ENCODE measurements around the gene ZNF587.
"Not testable (repeated sequence)": the region's sequence is repeated elsewhere in the genome, so short reads cannot be mapped to it uniquely, and the experiment has no call there.

ZNF587 gene

DNA sequence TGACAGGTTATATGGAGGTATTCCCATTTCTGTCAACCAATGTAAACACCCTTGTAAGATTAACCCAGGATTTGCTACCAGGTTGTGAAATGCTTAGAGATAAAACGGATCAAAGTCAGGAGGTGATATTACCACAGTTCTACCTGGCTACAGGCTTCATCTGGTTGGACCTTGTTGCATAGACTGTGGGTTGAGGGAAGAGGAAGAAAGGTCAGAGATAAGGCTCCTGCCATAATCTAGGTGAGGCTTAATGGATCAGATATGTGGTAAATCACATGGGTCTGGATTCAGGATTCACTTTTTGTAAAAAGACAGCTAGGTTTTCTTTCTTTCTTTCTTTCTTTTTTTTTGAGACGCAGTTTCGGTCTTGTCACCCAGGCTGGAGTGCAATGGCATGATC lies 28.2 kb upstream of the ZNF587 start:
- in situ Hi-C loops (cut with MboI; ENCODE audit: low sequenced_read_pairs) = not testable (repeated sequence)

DNA sequence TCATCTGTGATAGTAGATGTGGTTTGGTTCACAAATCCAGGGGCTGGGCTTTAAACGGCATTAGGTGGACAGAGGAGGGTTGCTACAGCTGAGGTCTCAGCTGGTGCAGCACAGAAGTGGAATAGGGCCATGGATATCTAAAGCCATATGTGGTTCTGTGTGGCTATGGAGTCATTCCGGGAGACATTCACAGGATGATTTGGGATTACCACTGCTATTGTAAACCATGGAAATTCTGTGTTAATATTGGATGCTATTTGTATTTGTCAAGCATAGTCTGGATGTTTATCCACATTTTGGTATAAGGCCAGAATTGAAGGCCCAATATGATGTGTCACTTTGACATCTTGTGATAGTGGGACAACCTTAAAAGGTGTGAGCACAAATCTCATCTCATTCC lies 26.5 kb upstream of the ZNF587 start:
- in situ Hi-C loops (cut with MboI; ENCODE audit: low sequenced_read_pairs) = not testable (repeated sequence)

DNA sequence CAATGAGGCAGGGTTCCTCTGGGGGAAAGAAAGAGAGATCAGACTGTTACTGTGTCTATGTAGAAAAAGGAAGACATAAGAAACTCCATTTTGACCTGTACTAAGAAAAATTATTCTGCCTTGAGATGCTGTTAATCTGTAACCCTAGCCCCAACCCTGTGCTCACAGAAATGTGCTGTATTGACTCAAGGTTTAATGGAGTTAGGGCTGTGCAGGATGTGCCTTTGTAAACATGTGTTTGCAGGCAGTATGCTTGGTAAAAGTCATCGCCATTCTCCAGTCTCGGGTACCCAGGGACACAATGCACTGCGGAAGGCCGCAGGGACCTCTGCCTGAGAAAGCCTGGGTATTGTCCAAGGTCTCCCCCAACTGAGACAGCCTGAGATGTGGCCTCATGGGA lies 26.1 kb upstream of the ZNF587 start:
- in situ Hi-C loops (cut with MboI; ENCODE audit: low sequenced_read_pairs) = not testable (repeated sequence)

DNA sequence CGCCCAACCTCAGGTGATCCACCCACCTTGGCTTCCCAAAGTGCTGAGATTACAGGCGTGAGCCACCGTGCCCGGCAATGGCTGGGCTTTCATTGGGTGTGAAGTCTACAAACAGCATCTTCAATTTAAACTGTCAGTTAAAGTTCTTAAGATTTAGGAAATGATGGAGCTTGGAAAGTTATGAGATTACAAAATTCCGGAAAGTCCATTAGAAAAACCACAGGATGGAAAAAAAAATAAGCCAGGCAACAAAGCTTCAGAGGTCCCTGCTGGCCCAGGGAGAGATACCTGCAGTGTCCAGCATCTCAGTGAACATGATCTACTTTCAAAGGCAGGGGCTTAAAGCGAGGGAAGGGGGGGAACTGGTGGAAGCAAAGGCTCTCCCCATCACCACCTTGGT lies 24.1 kb upstream of the ZNF587 start:
- in situ Hi-C loops (cut with MboI; ENCODE audit: low sequenced_read_pairs) = no loop called here

DNA sequence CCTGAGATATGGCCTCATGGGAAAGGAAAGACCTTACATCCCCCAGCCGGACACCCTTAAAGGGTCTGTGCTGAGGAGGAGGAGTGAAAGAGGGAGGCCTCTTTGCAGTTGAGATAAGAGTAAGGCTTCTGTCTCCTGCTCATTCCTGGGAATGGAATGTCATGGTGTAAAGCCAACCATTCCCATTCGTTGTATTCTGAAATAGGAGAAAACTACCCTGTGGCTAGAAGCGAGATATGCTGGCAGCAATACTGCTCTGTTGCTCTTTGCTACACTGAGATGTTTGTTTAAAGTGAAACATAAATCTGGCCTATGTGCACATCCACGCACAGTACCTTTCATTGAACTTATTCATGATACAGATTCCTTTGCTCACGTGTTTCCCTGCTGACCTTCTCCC lies 20.3 kb upstream of the ZNF587 start:
- in situ Hi-C loops (cut with MboI; ENCODE audit: low sequenced_read_pairs) = no loop called here

DNA sequence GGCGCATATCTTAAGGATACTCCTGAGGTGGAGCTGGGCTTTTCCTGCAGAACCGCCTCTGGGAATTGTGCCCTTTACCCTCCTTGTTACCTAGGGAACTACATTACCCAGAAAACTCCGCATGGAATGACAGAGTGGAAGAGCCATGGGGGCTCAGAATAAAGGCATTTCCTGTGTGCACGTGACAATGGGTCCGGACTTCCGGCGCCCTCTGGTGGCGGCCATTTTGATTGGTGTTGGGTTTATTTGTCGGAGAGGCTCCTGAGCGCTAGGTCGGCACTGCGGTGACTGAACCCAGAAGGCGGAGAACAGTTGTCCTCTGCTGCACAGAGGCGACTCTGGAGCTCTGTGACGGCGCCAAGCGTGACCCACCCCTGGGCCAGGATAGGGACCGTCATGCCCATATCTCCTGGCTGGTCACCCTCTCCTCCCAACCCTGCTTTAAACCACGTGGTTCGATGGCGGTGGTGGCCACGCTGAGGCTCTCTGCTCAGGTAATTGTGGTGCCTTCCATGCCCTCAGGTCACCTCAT lies 19.5 kb upstream of the ZNF587 start, which contains the start of gene ZNF587B:
ZNF587B (plus strand) TSS at position 229 of the 532 bp plus-strand sequence; CDS start at position 459, 230 bp downstream.
- in situ Hi-C loops (cut with MboI; ENCODE audit: low sequenced_read_pairs) = no loop called here

DNA sequence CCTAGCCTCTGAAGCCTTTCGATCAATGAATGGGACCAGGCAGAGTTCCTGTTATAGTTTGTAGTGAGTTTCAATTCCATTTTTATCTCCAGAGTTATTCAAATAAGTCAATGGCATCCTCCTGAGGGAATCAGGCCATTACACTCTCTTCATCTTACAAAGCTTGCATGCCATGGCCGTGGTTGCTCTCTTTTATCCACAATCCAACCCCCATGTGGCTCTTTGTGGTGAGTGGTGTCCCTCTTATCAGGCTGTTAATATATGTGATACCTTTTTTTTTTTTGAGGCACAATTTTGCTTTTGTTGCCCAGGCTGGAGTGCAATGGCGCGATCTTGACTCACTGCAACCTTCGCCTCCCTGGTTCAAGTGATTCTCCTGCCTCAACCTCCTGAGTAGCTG lies 12.7 kb upstream of the ZNF587 start:
- in situ Hi-C loops (cut with MboI; ENCODE audit: low sequenced_read_pairs) = not testable (repeated sequence)

DNA sequence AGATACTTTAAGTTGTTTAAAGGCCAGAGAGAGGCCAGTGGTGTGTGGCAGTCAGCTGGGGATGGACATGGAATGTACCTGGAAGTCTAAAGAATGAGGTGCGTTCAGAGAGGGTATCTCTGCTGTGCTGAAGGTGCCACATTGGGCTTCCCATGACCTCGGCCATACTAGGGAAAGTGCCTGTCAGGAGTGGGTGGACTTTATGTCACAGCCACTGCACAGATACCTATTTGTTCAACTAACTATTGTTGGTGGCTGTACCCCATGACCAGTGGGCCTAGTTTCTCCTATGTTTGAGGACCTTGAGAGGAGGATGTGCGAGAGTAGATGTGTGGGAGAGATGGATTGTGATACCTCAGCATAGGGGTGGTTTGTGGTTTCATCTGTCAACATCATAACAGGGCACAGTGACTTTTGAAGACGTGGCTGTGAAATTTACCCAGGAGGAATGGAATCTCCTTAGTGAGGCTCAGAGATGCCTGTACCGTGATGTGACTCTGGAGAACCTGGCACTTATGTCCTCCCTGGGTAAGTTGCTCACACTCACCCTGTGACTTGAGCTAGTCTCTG lies 11.0 kb upstream of the ZNF587 start:
- in situ Hi-C loops (cut with MboI; ENCODE audit: low sequenced_read_pairs) = not testable (repeated sequence)

DNA sequence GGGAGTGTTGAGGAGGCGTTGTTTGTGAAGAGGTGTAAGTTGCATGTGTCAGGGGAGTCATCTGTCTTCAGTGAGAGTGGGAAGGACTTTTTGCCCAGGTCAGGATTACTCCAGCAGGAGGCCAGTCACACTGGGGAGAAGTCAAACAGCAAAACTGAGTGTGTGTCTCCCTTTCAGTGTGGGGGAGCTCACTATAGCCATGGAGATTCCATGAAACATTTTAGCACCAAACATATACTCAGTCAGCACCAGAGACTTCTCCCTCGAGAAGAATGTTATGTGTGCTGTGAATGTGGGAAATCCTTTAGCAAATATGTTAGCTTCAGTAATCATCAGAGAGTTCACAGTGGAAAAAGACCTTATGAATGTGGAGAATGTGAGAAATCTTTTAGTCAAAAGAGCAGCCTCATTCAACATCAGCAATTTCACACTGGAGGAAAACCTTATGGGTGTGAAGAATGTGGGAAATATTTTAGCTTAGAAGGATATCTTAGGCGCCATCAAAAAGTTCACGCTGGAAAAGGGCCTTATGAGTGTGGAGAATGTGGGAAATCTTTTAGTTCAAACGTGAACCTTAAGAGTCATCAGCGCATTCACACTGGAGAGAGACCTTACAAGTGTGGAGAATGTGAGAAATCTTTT lies 8.4 kb upstream of the ZNF587 start:
- in situ Hi-C loops (cut with MboI; ENCODE audit: low sequenced_read_pairs) = no loop called here

DNA sequence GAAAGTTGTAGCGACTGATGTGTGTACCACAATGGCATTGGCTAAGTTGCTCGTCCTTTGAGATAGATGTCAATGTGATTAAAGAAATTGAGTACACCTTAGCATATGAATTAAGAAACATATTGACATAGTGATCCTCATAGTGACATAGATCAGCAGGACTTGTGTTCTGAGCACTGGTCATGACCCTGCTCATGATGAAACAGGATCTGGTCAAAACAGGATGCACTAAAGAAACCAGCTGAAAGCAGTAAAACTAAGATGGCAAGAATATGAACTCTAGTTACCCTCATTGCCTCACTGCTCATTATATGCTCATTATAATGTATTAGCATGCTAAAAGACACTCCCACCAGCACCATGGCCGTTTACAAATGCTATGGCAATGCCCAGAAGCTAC lies 2.5 kb upstream of the ZNF587 start:
- in situ Hi-C loops (cut with MboI; ENCODE audit: low sequenced_read_pairs) = not testable (repeated sequence)

DNA sequence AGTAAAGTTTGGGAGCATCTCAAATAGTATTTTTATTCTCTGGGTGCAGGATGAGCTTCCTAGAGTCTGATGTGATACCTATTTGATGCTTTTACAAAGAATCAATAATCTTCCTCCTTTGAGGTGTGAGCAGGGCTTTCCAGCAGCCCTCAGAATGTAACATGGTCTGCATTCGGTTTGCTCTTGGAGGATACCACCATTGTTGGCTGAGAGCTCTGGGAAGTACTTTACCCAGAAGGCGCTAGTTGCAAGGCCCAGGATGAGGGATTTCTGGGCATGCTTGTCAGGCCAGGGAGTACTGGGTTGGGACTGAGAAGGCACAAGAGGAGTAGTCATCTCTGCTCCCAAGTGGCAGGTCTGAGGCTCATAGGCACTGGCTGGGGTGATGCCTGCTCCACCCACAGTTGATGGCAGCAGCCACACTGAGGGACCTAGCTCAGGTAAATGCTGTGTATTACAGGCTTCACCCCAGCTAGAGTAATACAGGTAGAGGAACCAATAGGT lies 445 bp upstream of the ZNF587 start:
- in situ Hi-C loops (cut with MboI; ENCODE audit: low sequenced_read_pairs) = not testable (repeated sequence)

DNA sequence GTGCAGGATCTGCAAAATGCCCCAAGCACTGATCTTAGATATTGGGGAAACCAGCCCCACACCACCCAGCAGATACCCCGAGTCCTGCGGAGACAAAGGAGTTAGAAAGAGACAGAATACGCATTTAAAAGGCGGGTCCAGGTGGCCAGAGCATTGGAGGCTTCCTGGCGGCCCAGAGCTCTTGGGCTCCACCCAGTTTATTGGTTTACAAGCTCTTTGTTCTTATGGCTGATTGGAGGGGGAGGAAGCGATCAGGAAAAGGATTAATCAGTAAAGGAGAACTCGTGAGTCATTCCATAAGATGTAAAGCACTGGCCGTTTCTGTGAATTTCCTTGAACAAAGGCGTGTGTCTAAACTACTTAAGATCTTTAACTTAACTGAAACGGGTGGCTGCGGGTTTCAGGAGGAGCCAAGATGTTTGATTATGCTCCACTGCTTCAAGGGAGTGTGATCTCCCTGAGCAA lies 926 bp downstream of the ZNF587 start:
- in situ Hi-C loops (cut with MboI; ENCODE audit: low sequenced_read_pairs) = no loop called here

DNA sequence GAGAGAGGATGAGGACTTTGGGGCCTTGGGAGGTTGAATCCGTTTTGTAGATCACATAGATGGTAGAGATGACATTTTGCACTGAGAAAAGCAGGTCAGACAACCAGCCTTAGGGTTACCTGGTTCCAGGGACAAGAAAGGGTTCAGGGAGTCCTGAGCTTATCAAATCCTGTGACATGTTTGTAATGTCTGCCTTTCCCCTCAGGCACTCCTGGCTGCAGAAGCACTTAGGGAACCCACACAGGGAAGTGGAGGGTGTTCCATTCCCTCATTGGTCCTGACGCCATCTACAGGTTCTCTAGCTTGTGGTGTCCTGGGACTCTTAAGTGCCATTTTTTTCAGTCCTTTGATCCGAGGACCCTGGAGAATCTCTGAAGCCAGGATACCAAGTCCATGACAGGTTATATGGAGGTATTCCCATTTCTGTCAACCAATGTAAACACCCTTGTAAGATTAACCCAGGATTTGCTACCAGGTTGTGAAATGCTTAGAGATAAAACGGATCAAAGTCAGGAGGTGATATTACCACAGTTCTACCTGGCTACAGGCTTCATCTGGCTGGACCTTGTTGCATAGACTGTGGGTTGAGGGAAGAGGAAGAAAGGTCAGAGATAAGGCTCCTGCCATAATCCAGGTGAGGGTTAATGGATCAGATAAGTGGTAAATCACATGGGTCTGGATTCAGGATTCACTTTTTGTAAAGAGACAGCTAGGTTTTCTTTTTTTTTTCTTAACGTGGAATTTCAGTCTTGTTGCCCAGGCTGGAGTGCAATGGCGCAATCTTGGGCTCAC lies 2.3 kb downstream of the ZNF587 start:
- in situ Hi-C loops (cut with MboI; ENCODE audit: low sequenced_read_pairs) = not testable (repeated sequence)

DNA sequence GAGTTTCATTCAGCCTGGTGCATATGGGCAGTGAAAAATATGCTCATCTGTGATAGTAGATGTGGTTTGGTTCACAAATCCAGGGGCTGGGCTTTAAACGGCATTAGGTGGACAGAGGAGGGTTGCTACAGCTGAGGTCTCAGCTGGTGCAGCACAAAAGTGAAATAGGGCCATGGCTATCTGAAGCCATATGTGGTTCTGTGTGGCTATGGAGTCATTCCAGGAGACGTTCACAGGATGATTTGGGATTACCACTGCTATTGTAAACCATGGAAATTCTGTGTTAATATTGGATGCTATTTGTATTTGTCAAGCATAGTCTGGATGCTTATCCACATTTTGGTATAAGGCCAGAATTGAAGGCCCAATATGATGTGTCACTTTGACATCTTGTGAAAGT lies 4.5 kb downstream of the ZNF587 start:
- in situ Hi-C loops (cut with MboI; ENCODE audit: low sequenced_read_pairs) = not testable (repeated sequence)

DNA sequence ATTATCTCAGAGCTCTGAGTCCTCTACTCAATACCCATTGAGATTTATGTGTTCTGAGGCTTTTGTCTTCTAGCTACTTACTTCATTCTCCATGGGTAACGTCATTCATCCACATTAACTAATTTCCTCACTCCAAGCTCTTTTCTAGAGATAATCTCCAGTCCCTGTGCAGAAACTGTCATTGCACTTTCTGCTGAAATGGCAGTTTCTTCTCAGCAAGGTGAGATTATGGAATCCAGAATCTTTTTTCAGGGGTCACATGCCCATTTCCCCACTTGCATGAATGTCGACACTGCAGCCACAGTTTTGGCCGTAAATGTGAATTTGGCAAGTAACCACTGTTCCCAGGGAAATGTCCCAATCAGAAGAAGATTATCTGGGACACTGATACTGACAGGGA lies 12.7 kb downstream of the ZNF587 start:
- in situ Hi-C loops (cut with MboI; ENCODE audit: low sequenced_read_pairs) = not testable (repeated sequence)

DNA sequence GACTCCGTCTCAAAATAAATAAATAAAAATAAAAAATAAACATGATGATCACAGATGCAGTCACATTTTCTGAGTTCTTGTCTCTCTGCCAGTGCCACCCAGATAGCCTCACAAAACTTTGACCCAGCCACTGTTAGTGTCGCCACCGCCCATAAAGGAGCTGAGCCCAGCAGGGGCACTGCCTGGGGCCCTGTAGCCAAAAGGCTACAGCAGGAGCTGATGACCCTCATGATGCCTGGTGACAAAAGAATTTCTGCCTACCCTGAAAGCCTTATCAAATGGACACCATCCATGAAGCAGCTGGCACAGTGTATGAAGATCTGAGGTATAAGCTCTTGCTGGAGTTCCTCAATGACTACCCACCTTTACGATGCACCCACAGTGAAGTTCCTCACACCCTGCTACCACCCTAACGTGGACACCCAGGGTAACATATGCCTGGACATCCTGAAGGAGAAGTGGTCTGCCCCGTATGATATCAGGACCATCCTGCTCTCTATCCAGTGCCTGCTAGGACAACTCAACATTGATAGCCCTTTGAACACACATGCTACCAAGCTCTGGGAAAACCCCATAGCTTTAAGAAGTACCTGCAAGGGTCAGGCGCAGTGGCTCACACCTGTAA lies 18.3 kb downstream of the ZNF587 start:
- in situ Hi-C loops (cut with MboI; ENCODE audit: low sequenced_read_pairs) = no loop called here

DNA sequence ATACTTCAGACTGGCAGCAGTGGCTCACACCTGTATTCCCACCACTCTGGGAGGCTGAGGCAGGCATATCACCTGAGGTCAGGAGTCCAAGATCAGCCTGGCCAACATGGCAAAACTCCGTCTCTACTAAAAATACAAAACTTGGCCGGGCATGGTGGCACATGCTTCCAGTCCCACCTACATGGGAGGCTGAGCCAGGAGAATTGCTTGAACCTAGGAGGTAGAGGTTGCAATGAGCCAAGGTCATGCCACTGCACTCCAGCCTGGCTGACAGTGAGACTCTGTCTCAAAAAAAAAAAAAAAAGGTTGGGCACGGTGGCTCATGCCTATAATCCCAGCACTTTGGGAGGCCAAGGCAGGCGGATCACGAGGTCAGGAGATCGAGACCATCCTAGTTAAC lies 20.0 kb downstream of the ZNF587 start:
- in situ Hi-C loops (cut with MboI; ENCODE audit: low sequenced_read_pairs) = not testable (repeated sequence)

DNA sequence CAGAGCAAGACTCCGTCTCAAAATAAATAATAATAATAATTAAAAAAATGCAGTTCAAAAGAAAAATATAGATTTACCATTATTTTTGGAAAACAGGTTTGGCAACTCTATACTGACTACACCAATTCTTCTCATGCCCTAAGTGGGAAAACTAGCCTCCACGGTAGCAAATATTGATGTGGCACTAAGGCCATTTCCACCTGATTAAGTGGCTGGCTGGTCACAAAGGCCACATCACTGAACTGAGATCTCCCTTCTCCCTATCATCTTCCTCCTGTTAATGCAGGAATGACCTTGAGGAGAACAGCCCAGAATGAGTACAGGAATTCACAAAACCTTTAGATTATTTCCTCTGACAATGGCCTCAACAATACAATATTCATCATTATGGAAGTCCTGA lies 20.6 kb downstream of the ZNF587 start:
- in situ Hi-C loops (cut with MboI; ENCODE audit: low sequenced_read_pairs) = no loop called here

DNA sequence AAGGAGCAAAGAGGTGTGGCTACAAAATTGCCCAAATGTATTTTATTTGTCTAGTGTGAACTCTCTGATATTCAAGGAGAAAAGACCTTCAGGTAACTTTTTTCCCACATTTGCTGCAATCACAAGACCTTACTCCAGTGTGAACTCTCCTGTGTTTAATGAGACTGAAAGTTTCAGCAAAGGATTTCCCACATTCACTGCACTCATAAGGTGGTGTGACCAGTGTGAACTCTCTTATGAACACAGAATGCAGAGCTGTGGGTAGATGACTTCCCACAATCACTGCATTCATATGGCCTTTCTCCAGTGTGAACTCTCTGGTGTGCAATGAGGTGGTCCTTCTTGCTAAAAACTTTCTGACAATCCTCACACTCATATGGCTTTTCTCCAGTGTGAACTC lies 22.8 kb downstream of the ZNF587 start:
- in situ Hi-C loops (cut with MboI; ENCODE audit: low sequenced_read_pairs) = no loop called here

DNA sequence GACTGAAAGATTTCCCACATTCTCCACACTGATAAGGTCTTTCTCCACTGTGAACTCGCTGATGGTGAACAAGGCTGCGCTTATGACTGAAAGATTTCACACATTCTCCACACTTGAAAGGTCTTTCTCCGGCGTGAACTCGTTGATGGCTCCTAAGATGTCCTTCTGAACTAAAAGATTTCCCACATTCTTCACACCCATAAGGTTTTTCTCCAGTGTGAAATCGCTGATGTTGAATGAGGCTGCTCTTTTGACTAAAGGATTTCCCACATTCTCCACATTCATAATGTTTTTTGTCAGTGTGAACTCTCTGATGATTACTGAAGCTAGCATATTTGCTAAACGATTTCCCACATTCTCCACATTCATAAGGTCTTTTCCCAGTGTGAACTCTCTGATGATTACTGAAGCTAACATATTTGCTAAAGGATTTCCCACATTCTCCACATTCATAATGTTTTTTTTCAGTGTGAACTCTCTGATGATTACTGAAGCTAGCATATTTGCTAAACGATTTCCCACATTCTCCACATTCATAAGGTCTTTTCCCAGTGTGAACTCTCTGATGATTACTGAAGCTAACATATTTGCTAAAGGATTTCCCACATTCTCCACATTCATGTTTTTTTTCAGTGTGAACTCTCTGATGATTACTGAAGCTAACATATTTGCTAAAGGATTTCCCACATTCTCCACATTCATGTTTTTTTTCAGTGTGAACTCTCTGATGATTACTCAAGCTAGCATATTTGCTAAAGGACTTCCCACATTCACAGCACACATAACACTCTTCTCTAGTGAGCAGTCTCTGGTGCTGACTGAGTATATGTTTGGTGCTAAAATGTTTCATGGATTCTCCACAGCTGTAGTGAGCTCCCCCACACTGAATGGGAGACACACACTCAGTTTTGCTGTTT lies 24.5 kb downstream of the ZNF587 start:
- in situ Hi-C loops (cut with MboI; ENCODE audit: low sequenced_read_pairs) = not testable (repeated sequence)

Measured in HL-60/S4 treated with phorbol 12-myristate 13-acetate at 8.2 ng/mL for 4 days and 3 days (cell line).